ENCODE data around the gene TMCC2.
"Not testable (repeated sequence)": the region's sequence is repeated elsewhere in the genome, so short reads cannot be mapped to it uniquely, and the experiment has no call there.

TMCC2 gene, protein sequence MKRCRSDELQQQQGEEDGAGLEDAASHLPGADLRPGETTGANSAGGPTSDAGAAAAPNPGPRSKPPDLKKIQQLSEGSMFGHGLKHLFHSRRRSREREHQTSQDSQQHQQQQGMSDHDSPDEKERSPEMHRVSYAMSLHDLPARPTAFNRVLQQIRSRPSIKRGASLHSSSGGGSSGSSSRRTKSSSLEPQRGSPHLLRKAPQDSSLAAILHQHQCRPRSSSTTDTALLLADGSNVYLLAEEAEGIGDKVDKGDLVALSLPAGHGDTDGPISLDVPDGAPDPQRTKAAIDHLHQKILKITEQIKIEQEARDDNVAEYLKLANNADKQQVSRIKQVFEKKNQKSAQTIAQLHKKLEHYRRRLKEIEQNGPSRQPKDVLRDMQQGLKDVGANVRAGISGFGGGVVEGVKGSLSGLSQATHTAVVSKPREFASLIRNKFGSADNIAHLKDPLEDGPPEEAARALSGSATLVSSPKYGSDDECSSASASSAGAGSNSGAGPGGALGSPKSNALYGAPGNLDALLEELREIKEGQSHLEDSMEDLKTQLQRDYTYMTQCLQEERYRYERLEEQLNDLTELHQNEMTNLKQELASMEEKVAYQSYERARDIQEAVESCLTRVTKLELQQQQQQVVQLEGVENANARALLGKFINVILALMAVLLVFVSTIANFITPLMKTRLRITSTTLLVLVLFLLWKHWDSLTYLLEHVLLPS

GRCh38 chr1:205227584-205228013 is at the start of gene TMCC2:
Gene TMCC2, plus strand, starts transcription at chr1:205227946. Its CDS starts 619 bp downstream, at chr1:205228565.
- DNase-seq (ENCODE audit: low read depth) = peak; percentile 75

DNA sequence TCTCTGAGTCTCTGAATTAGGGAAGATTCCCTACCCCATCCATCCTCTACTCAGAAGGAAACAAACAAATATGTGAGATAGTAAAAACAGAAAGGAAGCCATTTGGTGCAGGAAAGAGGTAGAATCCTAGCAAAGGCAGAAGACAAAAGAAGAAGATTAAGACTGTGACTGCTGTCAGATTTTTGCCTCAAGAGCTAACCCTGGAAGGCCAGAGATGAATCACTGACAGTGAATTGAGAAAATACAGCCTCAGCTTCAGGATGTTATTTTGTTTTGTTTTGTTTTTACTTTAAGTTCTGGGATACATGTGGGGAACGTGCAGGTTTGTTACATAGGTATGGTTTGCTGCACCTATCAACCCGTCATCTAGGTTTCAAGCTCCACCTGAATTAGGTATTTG is 47.9 kb upstream of the TMCC2 start:
- peak; percentile 56 for DNase-seq (ENCODE audit: low read depth)

DNA sequence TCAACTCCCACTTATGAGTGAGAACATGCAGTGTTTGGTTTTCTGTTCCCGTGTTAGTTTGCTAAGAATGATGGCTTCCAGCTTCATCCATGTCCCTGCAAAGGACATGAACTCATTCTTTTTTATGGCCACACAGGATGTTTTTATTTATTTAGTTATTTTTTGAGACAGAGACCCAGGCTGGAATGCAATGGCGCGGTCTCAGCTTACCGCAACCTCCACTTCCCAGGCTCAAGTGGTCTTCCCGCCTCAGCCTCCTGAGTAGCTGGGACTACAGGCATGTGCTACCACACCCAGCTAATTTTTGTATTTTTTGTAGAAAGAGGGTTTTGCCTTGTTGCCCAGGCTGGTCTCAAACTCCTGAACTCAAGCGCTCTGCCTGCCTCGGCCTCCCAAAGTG is 47.4 kb upstream of the TMCC2 start:
- not testable (repeated sequence) for DNase-seq (ENCODE audit: low read depth)

- DNase-seq (ENCODE audit: low read depth) = peak; percentile 67
Measured at GRCh38 chr1:205182930-205183329, 44.8 kb upstream of the TMCC2 start.

DNA sequence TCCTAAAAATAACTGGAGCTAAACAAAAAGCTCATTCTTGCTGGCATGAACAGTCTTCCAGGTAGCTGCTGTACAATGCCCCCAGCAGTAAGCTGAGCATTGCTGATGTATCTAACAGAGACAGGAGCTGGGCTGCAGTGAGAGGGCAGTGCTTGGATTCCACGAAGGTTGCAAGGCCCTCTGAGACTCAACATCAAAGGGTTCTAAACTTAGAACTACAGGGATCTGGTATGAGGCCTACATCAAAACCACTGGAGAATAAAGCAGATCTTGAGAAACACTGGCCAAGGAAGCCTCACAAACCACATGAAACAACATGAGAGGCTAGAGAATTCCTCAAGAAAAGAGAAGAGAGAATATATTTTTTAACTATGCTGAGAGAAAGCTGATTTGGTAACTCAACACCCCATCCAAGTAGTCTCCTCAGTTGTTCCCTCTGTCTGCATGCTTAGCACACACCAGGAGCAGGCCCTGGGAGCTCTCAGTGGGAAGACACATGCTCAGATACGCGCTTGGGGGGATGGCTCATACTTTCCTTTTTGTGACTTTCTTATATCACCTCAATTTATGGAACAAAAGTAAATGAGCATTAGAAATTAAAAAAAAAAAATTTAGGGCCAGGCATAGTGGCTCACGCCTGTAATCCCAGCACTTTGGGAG is 43.9 kb upstream of the TMCC2 start:
- peak; percentile 64 for DNase-seq (ENCODE audit: low read depth)

DNA sequence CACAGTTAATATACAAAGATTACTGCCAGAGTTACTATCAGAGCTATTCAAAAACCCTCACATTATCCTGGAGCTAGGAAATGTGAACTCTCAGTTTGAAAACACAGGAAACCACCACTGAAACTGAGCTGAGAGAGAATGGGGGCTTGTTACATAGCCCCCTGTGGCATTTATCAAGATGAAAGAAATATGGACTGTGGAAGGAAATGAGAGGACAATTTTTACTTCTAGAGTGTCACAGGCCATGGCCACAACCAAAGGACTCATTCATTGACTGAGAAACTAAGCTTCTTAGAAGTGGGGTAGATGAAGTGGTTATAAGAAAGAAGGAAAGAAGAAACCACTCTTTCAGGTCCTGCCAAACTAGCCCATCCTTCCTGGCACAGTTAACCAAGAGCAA is 41.6 kb upstream of the TMCC2 start:
- DNase-seq (ENCODE audit: low read depth) = no peak

DNA sequence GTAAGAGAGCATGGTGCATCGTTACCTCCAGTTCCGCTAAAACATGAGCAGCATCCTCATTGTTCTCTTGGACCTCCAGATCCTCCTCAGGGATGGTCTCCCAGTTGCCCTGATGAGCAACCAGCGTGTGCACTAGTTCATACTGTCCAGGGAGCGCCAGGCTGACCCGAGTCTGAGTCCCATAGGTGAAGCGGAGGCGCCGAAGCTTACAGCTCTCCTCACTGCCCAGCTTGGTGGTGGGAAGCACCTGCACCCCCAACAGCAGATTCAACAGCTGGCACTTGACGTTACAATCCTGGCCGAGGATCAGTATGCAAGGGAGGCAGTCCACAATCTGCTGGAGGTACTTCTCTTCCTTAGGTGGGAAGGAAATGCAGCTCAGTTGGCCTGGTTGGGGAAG is 40.3 kb upstream of the TMCC2 start:
- no peak for DNase-seq (ENCODE audit: low read depth)

DNA sequence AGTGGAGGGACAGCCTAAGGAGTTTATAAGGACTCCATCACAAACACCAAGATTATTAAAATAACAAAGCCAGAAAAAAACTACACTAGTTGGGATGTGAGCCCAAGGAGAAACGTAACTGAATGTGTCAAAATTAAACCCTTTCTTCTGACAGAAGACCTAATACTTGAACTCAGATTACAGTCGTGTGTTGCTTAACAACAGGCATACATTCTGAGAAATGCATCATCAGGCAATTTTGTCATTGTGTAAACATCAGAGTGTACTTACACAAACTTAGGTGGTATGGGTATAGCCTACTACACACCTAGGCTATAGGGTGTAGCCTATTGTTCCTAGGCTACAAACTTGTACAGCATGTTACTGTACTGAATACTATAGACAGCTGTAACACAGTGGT is 39.6 kb upstream of the TMCC2 start:
- DNase-seq (ENCODE audit: low read depth) = peak; percentile 76

GRCh38 chr1:205188596-205188995 is 39.1 kb upstream of the TMCC2 start:
- no peak for DNase-seq (ENCODE audit: low read depth)

DNA sequence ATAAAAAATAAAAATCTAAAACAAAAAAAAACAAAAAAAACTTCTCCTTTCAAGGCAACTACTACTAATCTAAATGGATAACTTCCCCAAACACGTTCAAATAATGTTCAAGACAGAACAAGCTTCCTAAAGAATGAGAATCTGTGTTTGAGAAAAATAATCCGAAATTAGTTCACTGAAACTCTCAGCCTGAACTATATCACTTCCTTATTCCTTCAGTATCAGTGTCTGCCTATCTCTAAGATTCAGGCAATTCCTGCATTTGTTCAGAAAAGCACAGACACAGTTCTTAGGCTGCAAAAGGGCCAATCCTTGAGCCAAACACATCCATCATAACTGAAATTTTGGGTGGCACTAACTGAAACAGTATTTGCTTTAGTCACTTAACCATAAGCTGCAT is 38.6 kb upstream of the TMCC2 start:
- DNase-seq (ENCODE audit: low read depth) = no peak

GRCh38 chr1:205190845-205191577 is 36.7 kb upstream of the TMCC2 start:
- DNase-seq (ENCODE audit: low read depth) = peak; percentile 54

- DNase-seq (ENCODE audit: low read depth) = no peak
Measured at GRCh38 chr1:205191622-205192021, 36.1 kb upstream of the TMCC2 start.

GRCh38 chr1:205192287-205192686 is 35.5 kb upstream of the TMCC2 start:
- no peak for DNase-seq (ENCODE audit: low read depth)

DNA sequence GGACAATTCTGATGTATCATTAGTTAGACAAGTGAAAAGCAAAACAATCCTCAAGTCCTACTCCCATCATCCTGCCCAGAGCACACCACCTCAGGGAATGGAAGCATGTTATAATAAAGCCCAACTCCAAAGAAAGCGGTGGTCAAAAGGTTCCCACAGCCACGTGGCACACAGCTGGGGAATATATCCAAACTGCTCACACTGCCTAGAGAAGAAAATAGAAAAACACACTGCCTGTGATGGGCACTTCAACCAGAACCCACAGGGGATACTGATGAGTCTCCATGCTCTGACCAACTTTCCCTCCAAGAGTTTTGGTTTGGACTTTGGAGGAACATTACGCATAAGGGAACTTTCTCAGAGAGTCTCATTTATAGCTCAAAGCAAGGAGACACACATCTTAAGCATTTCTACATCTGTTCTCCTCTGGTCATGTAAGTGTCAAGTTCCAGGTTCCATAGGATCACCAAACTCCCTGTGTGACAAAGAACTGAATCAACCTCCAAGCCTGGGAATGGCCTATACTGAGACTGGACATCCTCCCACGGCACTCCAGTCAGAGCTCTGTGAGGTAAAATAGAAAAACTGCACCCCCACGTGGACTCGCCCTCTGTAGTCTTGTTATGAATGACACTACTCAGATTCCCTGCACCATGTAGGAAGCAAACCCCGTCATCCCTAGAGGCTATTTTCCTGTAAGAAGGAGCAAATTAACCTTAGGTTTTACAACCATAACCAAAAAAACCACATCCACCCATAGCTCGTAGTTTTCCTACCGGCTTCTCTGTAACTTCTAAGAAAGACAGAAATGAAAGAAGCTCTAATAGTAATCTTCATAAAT is 28.4 kb upstream of the TMCC2 start:
- DNase-seq (ENCODE audit: low read depth) = peak; percentile 53

- no peak for DNase-seq (ENCODE audit: low read depth)
Measured at GRCh38 chr1:205199931-205200299, 27.8 kb upstream of the TMCC2 start.

- DNase-seq (ENCODE audit: low read depth) = peak; percentile 35
Measured at GRCh38 chr1:205204552-205204951, 23.2 kb upstream of the TMCC2 start.

DNA sequence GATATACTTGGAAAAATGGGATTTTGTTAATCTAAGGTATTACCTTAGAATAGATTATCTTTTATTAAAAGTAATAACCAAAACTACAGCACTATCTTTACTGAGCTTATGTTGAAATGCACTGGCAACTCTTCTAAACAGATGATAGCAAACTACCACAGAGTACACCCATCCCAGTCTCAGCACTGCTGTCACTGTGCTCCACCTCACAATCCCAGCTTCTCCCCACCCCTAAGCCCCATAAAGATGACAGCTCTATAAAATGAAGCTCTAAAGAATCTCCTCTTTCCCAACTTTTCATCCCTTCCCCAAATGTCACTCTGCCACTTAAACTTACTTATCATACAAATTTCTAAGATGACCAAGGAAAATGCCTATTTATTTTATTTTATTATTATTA is 22.7 kb upstream of the TMCC2 start:
- DNase-seq (ENCODE audit: low read depth) = no peak

GRCh38 chr1:205208811-205209210 is 18.9 kb upstream of the TMCC2 start:
- DNase-seq (ENCODE audit: low read depth) = no peak

DNA sequence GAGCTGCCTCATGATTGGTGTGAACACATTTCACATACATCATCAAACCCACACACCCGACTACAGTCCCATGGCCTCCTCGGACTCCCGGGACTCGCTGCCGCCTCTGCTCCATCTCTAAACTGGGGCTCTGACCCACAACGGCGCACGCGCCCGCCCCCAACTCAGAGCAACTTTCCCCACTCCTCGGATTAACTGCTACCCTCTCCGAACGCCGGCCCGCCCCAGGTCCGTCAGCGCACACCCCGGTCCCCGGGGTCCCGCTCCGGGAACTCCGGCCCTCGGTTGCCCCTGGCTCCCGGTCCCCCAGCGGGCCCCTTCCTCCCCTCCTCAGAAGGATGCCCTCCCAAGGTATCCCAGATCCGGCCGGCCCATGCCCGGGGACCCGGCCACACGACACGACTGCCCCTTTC is 17.0 kb upstream of the TMCC2 start:
- no peak for DNase-seq (ENCODE audit: low read depth)

GRCh38 chr1:205211169-205211838 is 16.4 kb upstream of the TMCC2 start, which contains the start of gene DSTYK:
Gene DSTYK, minus strand, starts transcription at chr1:205211702. Its CDS starts 167 bp downstream, at chr1:205211535.
- peak; percentile 96 for DNase-seq (ENCODE audit: low read depth)

Measured in amniotic epithelial cell (primary cell).